ENCODE measurements around the gene RTN4RL2. TPM values are rescaled to one million over a fixed set of nuclear protein-coding genes. Genes with fewer than 3 reads are reported as not detected.
A peak's percentile ranks its signal among the peaks of the same experiment; 100 is the strongest.

The RTN4RL2 gene
- total RNA-seq, 1 experiment from 2014 or later, result 15.5 TPM

GRCh38 chr11:57483562-57483918 lies 23.2 kb downstream of the RTN4RL2 start:
- Mint-ChIP-seq H3K4me3 (peak overlapping the region; percentile 72), H3K9me3 (no peaks in the 10 kb centered on the region), H3K4me1 (peaks cover 36% of the 10 kb centered on the region), H3K36me3 (peaks cover 21% of the 10 kb centered on the region; the same call in 1 of the 2 replicates), H3K27me3 (ENCODE audit: low read depth) (peaks cover 46% of the 10 kb centered on the region), H3K27ac (no peak overlapping the region)
- TF ChIP-seq RELA (CRISPR knock-in tag; IDR thresholded peaks at IDR 0.05; ENCODE audit: borderline replicate concordance) (no peak), MYBL2 (CRISPR knock-in tag; IDR thresholded peaks at IDR 0.05) (no peak), ZNF281 (CRISPR knock-in tag; IDR thresholded peaks at IDR 0.05) (no peak), MXD4 (CRISPR knock-in tag; IDR thresholded peaks at IDR 0.05; ENCODE audit: borderline replicate concordance) (no peak), FOXP4 (CRISPR knock-in tag; IDR thresholded peaks at IDR 0.05) (no peak), USF2 (CRISPR knock-in tag; IDR thresholded peaks at IDR 0.05) (no peak), ZBTB43 (CRISPR knock-in tag; IDR thresholded peaks at IDR 0.05) (no peak), SP1 (CRISPR knock-in tag; conservative IDR thresholded peaks at IDR 0.05) (no peak), TEAD4 (CRISPR knock-in tag; IDR thresholded peaks at IDR 0.05) (no peak), NR1H2 (CRISPR knock-in tag; IDR thresholded peaks at IDR 0.05) (no peak), ATF1 (CRISPR knock-in tag; IDR thresholded peaks at IDR 0.05) (no peak), EMX1 (CRISPR knock-in tag; IDR thresholded peaks at IDR 0.05) (no peak), ZNF396 (CRISPR knock-in tag; IDR thresholded peaks at IDR 0.05; ENCODE audit: borderline replicate concordance) (no peak)
- TF ChIP-seq, protein P1, sequence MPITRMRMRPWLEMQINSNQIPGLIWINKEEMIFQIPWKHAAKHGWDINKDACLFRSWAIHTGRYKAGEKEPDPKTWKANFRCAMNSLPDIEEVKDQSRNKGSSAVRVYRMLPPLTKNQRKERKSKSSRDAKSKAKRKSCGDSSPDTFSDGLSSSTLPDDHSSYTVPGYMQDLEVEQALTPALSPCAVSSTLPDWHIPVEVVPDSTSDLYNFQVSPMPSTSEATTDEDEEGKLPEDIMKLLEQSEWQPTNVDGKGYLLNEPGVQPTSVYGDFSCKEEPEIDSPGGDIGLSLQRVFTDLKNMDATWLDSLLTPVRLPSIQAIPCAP (CRISPR knock-in tag; IDR thresholded peaks at IDR 0.05), result no peak
- POLR2A ChIA-PET, result interaction anchor here (1.1 to 2.3 kb wide), 2 partner anchors 10 to 23 kb away, joined by 3 to 12 read pairs; no protein-coding TSS in a partner anchor
- CTCF ChIA-PET, result interaction anchor here (0.6 to 9.7 kb wide), 13 partner anchors 8 to 161 kb away, joined by 3 to 260 read pairs (median 9); partner anchors contain the start of gene RTN4RL2
- ATAC-seq, result no peak
- DNase-seq (ENCODE audit: low spot score), result no peak

DNA sequence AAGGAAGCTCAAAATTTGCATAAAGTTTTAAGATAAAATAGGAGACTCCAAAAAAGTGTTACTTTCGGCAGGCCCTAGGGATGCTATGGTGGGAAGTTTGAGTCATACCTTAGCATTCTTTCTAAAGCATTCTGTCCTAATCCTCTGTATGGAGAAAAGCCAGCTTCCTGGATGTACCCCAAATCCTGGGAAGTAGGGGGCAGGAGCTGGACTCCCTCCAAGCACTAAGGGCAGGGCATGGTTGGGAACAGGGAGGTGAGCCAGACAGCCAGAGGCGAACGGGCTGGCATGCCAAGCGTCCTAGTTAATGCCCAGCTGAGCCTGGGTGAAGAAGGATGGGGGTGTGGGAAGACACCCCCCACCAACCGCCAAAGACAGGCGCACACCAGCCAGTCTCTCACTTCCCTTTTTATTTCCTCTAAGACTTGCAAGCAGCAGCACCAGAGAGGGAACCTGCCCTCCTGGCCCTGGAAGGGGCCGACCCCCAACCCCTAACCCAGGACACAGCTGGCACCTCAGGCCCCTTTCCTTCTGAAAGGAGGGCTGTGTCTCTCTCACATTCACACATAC lies 23.9 kb downstream of the RTN4RL2 start:
- no peak for DNase-seq (ENCODE audit: low spot score)
- peaks cover 21% of the 10 kb centered on the region; the same call in 1 of the 2 replicates for H3K36me3 Mint-ChIP-seq
- H3K4me1 Mint-ChIP-seq, result peaks cover 30% of the 10 kb centered on the region
- CTCF ChIA-PET, result interaction anchor here (0.7 to 9.7 kb wide), 11 partner anchors 7 to 160 kb away, joined by 3 to 260 read pairs (median 15); partner anchors contain the start of gene RTN4RL2
- peaks cover 40% of the 10 kb centered on the region for H3K27me3 Mint-ChIP-seq (ENCODE audit: low read depth)
- POLR2A ChIA-PET, result interaction anchor here (1.1 to 2.3 kb wide), 2 partner anchors 9 to 23 kb away, joined by 3 to 12 read pairs; no protein-coding TSS in a partner anchor
- no peak overlapping the region for H3K4me3 Mint-ChIP-seq
- no peak overlapping the region for H3K27ac Mint-ChIP-seq
- ATAC-seq, result no peak
- no peaks in the 10 kb centered on the region for H3K9me3 Mint-ChIP-seq
- no peak for TF ChIP-seq JAZF1 (CRISPR knock-in tag; IDR thresholded peaks at IDR 0.05)
- TF ChIP-seq, protein P1 (CRISPR knock-in tag; IDR thresholded peaks at IDR 0.05), result no peak
- TF ChIP-seq ZNF512 (CRISPR knock-in tag; IDR thresholded peaks at IDR 0.05; ENCODE audit: borderline replicate concordance), result no peak
- TF ChIP-seq MYBL2 (CRISPR knock-in tag; IDR thresholded peaks at IDR 0.05), result no peak
- TF ChIP-seq, protein P2, sequence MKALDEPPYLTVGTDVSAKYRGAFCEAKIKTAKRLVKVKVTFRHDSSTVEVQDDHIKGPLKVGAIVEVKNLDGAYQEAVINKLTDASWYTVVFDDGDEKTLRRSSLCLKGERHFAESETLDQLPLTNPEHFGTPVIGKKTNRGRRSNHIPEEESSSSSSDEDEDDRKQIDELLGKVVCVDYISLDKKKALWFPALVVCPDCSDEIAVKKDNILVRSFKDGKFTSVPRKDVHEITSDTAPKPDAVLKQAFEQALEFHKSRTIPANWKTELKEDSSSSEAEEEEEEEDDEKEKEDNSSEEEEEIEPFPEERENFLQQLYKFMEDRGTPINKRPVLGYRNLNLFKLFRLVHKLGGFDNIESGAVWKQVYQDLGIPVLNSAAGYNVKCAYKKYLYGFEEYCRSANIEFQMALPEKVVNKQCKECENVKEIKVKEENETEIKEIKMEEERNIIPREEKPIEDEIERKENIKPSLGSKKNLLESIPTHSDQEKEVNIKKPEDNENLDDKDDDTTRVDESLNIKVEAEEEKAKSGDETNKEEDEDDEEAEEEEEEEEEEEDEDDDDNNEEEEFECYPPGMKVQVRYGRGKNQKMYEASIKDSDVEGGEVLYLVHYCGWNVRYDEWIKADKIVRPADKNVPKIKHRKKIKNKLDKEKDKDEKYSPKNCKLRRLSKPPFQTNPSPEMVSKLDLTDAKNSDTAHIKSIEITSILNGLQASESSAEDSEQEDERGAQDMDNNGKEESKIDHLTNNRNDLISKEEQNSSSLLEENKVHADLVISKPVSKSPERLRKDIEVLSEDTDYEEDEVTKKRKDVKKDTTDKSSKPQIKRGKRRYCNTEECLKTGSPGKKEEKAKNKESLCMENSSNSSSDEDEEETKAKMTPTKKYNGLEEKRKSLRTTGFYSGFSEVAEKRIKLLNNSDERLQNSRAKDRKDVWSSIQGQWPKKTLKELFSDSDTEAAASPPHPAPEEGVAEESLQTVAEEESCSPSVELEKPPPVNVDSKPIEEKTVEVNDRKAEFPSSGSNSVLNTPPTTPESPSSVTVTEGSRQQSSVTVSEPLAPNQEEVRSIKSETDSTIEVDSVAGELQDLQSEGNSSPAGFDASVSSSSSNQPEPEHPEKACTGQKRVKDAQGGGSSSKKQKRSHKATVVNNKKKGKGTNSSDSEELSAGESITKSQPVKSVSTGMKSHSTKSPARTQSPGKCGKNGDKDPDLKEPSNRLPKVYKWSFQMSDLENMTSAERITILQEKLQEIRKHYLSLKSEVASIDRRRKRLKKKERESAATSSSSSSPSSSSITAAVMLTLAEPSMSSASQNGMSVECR (CRISPR knock-in tag; IDR thresholded peaks at IDR 0.05; ENCODE audit: borderline replicate concordance), result no peak
- TF ChIP-seq NR3C1 (CRISPR knock-in tag; conservative IDR thresholded peaks at IDR 0.05; ENCODE audit: low read depth), result no peak
- TF ChIP-seq HMGA2 (CRISPR knock-in tag; IDR thresholded peaks at IDR 0.05), result no peak

All from WTC11 (cell line).